H9 (cell line): ENCODE results near the gene NUDT10. TPM values are rescaled to one million over a fixed set of nuclear protein-coding genes. Genes with fewer than 3 reads are reported as not detected.

Experiments used
- DNase-seq: peaks from one replicate; pipeline ENCODE4 v3.0.0-alpha.2; 2017
- H2AFZ ChIP-seq: one replicate; pipeline ENCODE4 v1.6.1; 2013; ENCODE audit warnings: mild to moderate bottlenecking, low read length, control low read depth, moderate library complexity
- H2AK5ac ChIP-seq: 2 replicates; pipeline ENCODE4 v1.6.1; 2013; ENCODE audit warnings: low read length, control low read depth, mixed read lengths; ENCODE audit not compliant: insufficient read length
- H2BK120ac ChIP-seq: one replicate; pipeline ENCODE4 v1.6.1; 2013; ENCODE audit warnings: low read depth, mild to moderate bottlenecking, low read length, control low read depth, inconsistent platforms; ENCODE audit not compliant: poor library complexity, severe bottlenecking
- H2BK12ac ChIP-seq: 2 replicates; pipeline ENCODE4 v1.6.1; 2013; ENCODE audit warnings: low read length, control low read depth, mixed read lengths, low read depth; ENCODE audit not compliant: insufficient read length
- H2BK15ac ChIP-seq: 2 replicates; pipeline ENCODE4 v1.6.1; 2013; ENCODE audit warnings: low read depth, low read length, control low read depth
- H2BK20ac ChIP-seq: one replicate; pipeline ENCODE4 v1.6.1; 2013; ENCODE audit warnings: low read depth, mild to moderate bottlenecking, low read length, control low read depth, inconsistent platforms; ENCODE audit not compliant: poor library complexity, severe bottlenecking
- H2BK5ac ChIP-seq: 2 replicates; pipeline ENCODE4 v1.6.1; 2013; ENCODE audit warnings: low read length, control low read depth, mixed read lengths; ENCODE audit not compliant: insufficient read length
- H3K14ac ChIP-seq: 2 replicates; pipeline ENCODE4 v1.6.1; 2013; ENCODE audit warnings: low read length, control low read depth; ENCODE audit not compliant: insufficient read depth
- H3K18ac ChIP-seq: 2 replicates; pipeline ENCODE4 v1.6.1; 2013; ENCODE audit warnings: low read depth, mild to moderate bottlenecking, mixed read lengths, low read length, control low read depth; ENCODE audit not compliant: insufficient read length
- H3K23ac ChIP-seq: 2 replicates; pipeline ENCODE4 v1.6.1; 2013; ENCODE audit warnings: low read length, control low read depth, mixed read lengths, low read depth; ENCODE audit not compliant: insufficient read length
- H3K23me2 ChIP-seq: 2 replicates; pipeline ENCODE4 v1.6.1; 2013; ENCODE audit warnings: low read depth, mild to moderate bottlenecking, mixed read lengths, low read length, control low read depth; ENCODE audit not compliant: insufficient read length, poor library complexity, severe bottlenecking
- H3K27ac ChIP-seq: 2 replicates; pipeline ENCODE4 v1.5.1; 2013; ENCODE audit warnings: low read length, control low read depth, mixed read lengths, low read depth; ENCODE audit not compliant: insufficient read length
- H3K27me3 ChIP-seq: 2 replicates; pipeline ENCODE4 v1.6.1; 2013; ENCODE audit warnings: low read length, control low read depth, inconsistent platforms; ENCODE audit not compliant: insufficient read depth
- H3K4ac ChIP-seq: 2 replicates; pipeline ENCODE4 v1.6.1; 2013; ENCODE audit warnings: low read depth, mild to moderate bottlenecking, control low read depth, inconsistent platforms, low read length, moderate library complexity
- H3K4me1 ChIP-seq: 2 replicates; pipeline ENCODE4 v1.6.1; 2013; ENCODE audit warnings: low read length, control low read depth, inconsistent platforms; ENCODE audit not compliant: insufficient read depth
- H3K4me2 ChIP-seq: 2 replicates; pipeline ENCODE4 v1.6.1; 2013; ENCODE audit warnings: low read length, control low read depth, mixed read lengths; ENCODE audit not compliant: insufficient read length, insufficient read depth
- H3K56ac ChIP-seq: 2 replicates; pipeline ENCODE4 v1.6.1; 2013; ENCODE audit warnings: low read depth, mild to moderate bottlenecking, mixed read lengths, low read length, control low read depth; ENCODE audit not compliant: insufficient read length
- H3K79me1 ChIP-seq: 2 replicates; pipeline ENCODE4 v1.6.1; 2013; ENCODE audit warnings: low read depth, mild to moderate bottlenecking, moderate library complexity, low read length, control low read depth, inconsistent platforms; ENCODE audit not compliant: insufficient read depth, poor library complexity, severe bottlenecking
- H3K79me2 ChIP-seq: 2 replicates; pipeline ENCODE4 v1.6.1; 2013; ENCODE audit warnings: low read length, control low read depth, inconsistent platforms; ENCODE audit not compliant: insufficient read depth
- H3K9ac ChIP-seq: 2 replicates; pipeline ENCODE4 v1.6.1; 2013; ENCODE audit warnings: low read length, control low read depth, mixed read lengths; ENCODE audit not compliant: insufficient read length; ENCODE audit errors: extremely low read depth
- H3K9me3 ChIP-seq: one replicate; pipeline ENCODE4 v1.6.1; 2013; ENCODE audit warnings: low read depth, low read length, inconsistent platforms; ENCODE audit not compliant: control insufficient read depth
- H3T11ph ChIP-seq: one replicate; pipeline ENCODE4 v1.6.1; 2013; ENCODE audit warnings: mild to moderate bottlenecking, low read length, control low read depth, inconsistent platforms
- H4K20me1 ChIP-seq: one replicate; pipeline ENCODE4 v1.6.1; 2013; ENCODE audit not compliant: control insufficient read depth, insufficient read length, insufficient read depth
- H4K5ac ChIP-seq: 2 replicates; pipeline ENCODE4 v1.6.1; 2013; ENCODE audit warnings: low read depth, mild to moderate bottlenecking, mixed read lengths, low read length, control low read depth; ENCODE audit not compliant: insufficient read length
- H4K8ac ChIP-seq: replicated peaks from 2 replicates; pipeline ENCODE4 v1.6.1; 2013; ENCODE audit warnings: low read length, control low read depth, mixed read lengths, low read depth; ENCODE audit not compliant: insufficient read length
- H4K91ac ChIP-seq: 2 replicates; pipeline ENCODE4 v1.6.1; 2013; ENCODE audit warnings: low read depth, mild to moderate bottlenecking, moderate library complexity, mixed read lengths, low read length, control low read depth; ENCODE audit not compliant: insufficient read length
- H3K27ac Mint-ChIP-seq, 3 experiments: 2 replicates in 2 of 3; 3 replicates in 1 of 3; pipeline ENCODE4 v1.8.0; 2020 to 2021; ENCODE audit warnings: mixed read lengths in 3 of 3, mild to moderate bottlenecking in 1 of 3, moderate library complexity in 1 of 3
- H3K27me3 Mint-ChIP-seq: 2 replicates; pipeline ENCODE4 v1.8.0; 2021; ENCODE audit warnings: low read depth, mild to moderate bottlenecking, moderate library complexity, mixed read lengths
- H3K36me3 Mint-ChIP-seq, 3 experiments: 2 replicates in 2 of 3; 3 replicates in 1 of 3; pipeline ENCODE4 v1.8.0; 2020 to 2021; ENCODE audit warnings: low read depth in 3 of 3, mixed read lengths in 3 of 3; ENCODE audit not compliant: insufficient read depth in 1 of 3
- H3K4me1 Mint-ChIP-seq, 2 experiments: 2 replicates each; pipeline ENCODE4 v1.8.0; 2020; ENCODE audit warnings: mixed read lengths in 2 of 2
- H3K4me3 Mint-ChIP-seq, 2 experiments: 2 replicates in 1 of 2; 3 replicates in 1 of 2; pipeline ENCODE4 v1.8.0; 2020 to 2021; ENCODE audit warnings: mild to moderate bottlenecking in 2 of 2, mixed read lengths in 2 of 2, moderate library complexity in 1 of 2
- H3K9me3 Mint-ChIP-seq, 2 experiments: 2 replicates in 1 of 2; 3 replicates in 1 of 2; pipeline ENCODE4 v1.8.0; 2020; ENCODE audit warnings: mild to moderate bottlenecking in 2 of 2, mixed read lengths in 2 of 2, moderate library complexity in 1 of 2
- CTCF ChIP-seq: fragments of 200-600 bp; sonication (generic); conservative IDR thresholded peaks from 3 replicates; pipeline ENCODE4 v1.8.0; 2021; ENCODE audit warnings: antibody characterized with exemption, mild to moderate bottlenecking
- WGBS: extraction: QIAGEN DNeasy Blood & Tissue Kit; methylation state at CpG from one replicate; pipeline ENCODE4 v1.1.7; 2013; ENCODE audit warnings: missing lambda C conversion rate, low lambda C conversion rate, mixed read lengths; ENCODE audit not compliant: insufficient read length; ENCODE audit errors: extremely low coverage; 5-methylcytosine and 5-hydroxymethylcytosine counted together
- total RNA-seq: library from RNA; stranded (reverse); gene quantifications from 2 replicates; pipeline ENCODE4 v1.2.1, GENCODE V29; 2021

NUDT10 gene
- total RNA-seq, 1 experiment from 2014 or later: 11.9 TPM

GRCh38 chrX:51376672-51377071 lies 44.0 kb downstream of the NUDT10 start:
- no peaks in the 10 kb centered on the region for H3K4me1 ChIP-seq
- no peak overlapping the region for H3K14ac ChIP-seq
- no peak overlapping the region for H3K9ac ChIP-seq
- Mint-ChIP-seq H3K36me3 (peaks cover 0 to 2% (median 0%) of the 10 kb centered on the region in 3 experiments; a peak in 2 of 7 replicates), H3K4me3 (no peak overlapping the region), H3K27me3 (peaks cover 2% of the 10 kb centered on the region), H3K27ac (no peak overlapping the region), H3K9me3 (peaks cover 49 to 53% of the 10 kb centered on the region in 2 experiments), H3K4me1 (no peaks in the 10 kb centered on the region)
- no peak overlapping the region for H2BK15ac ChIP-seq
- H3K27me3 ChIP-seq: no peaks in the 10 kb centered on the region
- no peak overlapping the region for H2BK20ac ChIP-seq
- H3K4ac ChIP-seq: no peak overlapping the region
- no peak overlapping the region for H4K5ac ChIP-seq
- DNase-seq: no peak
- H3K9me3 ChIP-seq: peaks cover 12% of the 10 kb centered on the region
- no peak overlapping the region for H2BK120ac ChIP-seq
- no peaks in the 10 kb centered on the region for H3K79me1 ChIP-seq
- H2BK5ac ChIP-seq: no peak overlapping the region
- H2BK12ac ChIP-seq: no peak overlapping the region
- no peak overlapping the region for H3K56ac ChIP-seq
- TF ChIP-seq CTCF: no peak
- no peak overlapping the region for H3T11ph ChIP-seq
- no peak overlapping the region for H4K8ac ChIP-seq
- H4K91ac ChIP-seq: no peak overlapping the region
- WGBS: no CpG with 5 or more reads among the region's 2 CpGs
- no peak overlapping the region for H3K23ac ChIP-seq
- H2AK5ac ChIP-seq: no peak overlapping the region
- no peak overlapping the region for H3K18ac ChIP-seq
- H4K20me1 ChIP-seq: no peaks in the 10 kb centered on the region
- H3K27ac ChIP-seq: no peak overlapping the region
- H3K79me2 ChIP-seq: no peaks in the 10 kb centered on the region
- no peak overlapping the region for H3K4me2 ChIP-seq
- H2AFZ ChIP-seq: no peak overlapping the region
- H3K23me2 ChIP-seq: no peaks in the 10 kb centered on the region

Other genes starting within 250 kb of the NUDT10 start
- gene NUDT11, start 163.8 kb downstream of the NUDT10 start, total RNA-seq: 23.6 and 25.7 TPM in 2 replicates